NCI-H1048 (cell line): Measurements from ENCODE around the gene OR5D18.
A peak's percentile ranks its signal among the peaks of the same experiment; 100 is the strongest.
"Not testable (repeated sequence)": the region's sequence is repeated elsewhere in the genome, so short reads cannot be mapped to it uniquely, and the experiment has no call there.

ENCODE experiments used
- DNase-seq: peaks from one replicate; lab custom pipeline; 2025; lab: John Stamatoyannopoulos, UW

The OR5D18 gene

DNA sequence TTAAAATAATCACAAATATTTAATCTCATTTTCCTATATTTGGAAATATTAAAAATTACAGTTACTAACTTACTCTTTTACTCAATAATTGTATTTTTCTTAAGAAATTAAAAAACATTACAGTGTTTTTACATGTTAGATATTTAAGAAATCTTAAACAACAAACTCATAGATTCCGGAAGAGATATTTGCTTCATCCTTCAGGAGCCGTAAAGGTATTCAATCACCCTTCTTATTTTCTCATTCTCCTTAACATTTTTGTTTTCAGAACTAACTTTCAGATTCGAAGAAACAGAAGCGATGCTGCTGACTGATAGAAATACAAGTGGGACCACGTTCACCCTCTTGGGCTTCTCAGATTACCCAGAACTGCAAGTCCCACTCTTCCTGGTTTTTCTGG, at the start of gene OR5D18:
OR5D18 (plus strand) TSS at position 301 of the 400 bp plus-strand sequence; CDS start at position 301, 0 bp downstream.
- DNase-seq = no peak

DNA sequence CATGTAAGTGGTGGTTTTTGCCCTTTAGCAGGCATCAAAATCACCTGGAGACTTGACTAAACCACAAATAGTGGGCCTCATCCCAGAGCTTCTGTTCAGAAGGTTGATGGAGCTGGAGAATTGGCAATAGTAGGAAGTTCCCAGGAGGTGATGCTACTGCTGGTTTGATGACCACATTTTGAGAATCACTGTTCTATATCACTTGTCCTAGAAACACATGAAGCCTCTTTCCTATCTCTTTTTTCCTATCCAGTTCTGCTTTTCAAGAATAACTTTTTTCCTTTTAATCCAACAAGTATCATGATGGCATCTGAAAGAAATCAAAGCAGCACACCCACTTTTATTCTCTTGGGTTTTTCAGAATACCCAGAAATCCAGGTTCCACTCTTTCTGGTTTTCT, 46.3 kb upstream of the OR5D18 start, which contains the start of gene OR5D13:
OR5D13 (plus strand) TSS at position 301 of the 400 bp plus-strand sequence; CDS start at position 301, 0 bp downstream.
- no peak for DNase-seq

DNA sequence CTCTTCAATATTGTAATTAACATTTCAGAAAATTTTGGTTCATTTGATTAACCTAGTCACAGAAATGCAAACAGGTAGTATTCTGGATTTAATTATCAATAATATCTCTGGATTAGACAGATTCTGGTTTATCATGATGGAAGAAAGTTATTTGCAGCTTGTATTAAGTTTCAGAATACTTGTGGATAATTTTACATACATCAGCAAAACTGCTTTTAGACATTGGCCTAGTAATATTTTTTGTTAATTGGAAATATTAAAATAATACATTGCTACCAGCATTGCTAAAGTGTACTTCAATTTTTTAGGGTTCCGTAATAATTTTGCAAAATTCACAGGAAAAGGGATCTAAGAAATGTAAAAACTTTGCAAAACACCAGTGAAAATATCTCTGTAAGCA, 27.8 kb upstream of the OR5D18 start:
- DNase-seq = no peak

DNA sequence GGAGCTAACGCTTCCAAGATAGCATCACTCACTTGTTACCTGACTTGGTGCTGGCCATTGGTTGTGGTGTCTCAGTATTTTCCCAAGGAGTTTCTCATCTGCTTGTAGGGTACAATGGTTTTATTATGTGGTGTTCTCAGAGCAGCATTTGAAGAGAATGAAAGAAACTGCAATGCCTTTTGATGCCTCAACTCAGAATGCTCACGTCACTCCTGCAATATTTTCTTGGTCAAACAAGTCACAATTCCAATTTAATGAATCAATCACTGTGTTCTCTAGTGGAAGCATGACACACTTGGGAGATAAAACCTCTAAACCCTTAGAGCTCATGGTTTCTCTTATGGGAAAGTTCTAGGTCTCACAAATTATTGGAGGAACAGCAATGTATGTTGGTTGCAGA, 26.1 kb upstream of the OR5D18 start:
- no peak for DNase-seq

DNA sequence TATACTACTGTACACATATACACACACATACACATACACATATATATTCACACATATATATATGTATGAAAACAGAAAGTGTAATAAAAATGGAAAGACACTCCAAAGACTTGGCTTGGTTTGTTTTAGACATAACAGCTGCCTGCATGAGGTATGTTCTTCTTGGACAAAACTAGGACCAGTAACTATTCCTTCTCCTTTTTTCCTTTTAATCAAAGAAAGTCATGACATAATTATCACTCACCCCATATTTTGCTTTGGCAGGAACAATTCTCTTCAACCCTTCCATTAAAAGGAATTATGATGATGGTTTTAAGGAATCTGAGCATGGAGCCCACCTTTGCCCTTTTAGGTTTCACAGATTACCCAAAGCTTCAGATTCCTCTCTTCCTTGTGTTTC, 24.2 kb upstream of the OR5D18 start, which contains the start of gene OR5D14:
OR5D14 (plus strand) TSS at position 301 of the 400 bp plus-strand sequence; CDS start at position 301, 0 bp downstream.
- DNase-seq = no peak

DNA sequence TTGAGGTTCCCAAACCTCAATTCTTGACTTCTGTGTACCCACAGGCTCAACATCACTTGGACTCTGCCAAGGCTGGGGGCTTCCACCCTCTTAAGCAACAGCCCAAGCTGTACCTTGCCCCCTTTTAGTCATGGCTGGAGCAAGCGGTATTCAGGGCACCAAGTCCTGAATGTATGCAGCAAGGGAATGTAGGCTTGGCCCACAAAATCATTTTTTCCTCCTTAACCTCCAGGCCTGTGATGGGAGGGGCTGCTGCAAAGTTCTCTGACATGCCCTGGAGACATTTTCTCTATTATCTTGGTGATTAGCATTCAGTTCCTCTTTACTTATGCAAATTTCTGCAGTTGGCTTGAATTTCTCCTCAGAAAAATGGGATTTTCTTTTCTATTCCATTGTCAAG, 13.2 kb upstream of the OR5D18 start:
- no peak for DNase-seq

GRCh38 chr11:55811067-55811466, 8.4 kb upstream of the OR5D18 start, which contains the start of gene OR5L1:
Gene OR5L1 (plus strand): TSS chr11:55811367. CDS start chr11:55811467, 100 bp downstream.
- DNase-seq = no peak

DNA sequence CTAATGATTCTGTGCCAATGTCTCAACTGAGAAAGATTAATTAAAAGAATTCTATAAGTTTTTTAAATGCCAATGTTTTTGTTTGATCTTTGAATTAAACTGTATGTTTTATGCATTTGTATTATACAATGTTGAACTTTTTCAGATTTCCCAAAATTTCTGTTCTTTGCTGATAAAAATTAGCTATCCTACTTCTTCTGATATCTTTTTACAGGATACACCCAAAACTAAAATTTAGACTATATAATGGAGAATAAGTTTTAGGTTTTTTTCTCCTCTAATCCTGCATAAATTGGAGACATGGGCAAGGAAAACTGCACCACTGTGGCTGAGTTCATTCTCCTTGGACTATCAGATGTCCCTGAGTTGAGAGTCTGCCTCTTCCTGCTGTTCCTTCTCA, 7.5 kb downstream of the OR5D18 start, which contains the start of gene OR5L2:
OR5L2 (plus strand) TSS at position 301 of the 400 bp plus-strand sequence; CDS start at position 301, 0 bp downstream.
- no peak for DNase-seq

GRCh38 chr11:55838452-55838851, 19.0 kb downstream of the OR5D18 start, which contains the start of gene OR5D16:
Gene OR5D16 (plus strand): TSS chr11:55838752. CDS start chr11:55838752, 0 bp downstream.
- DNase-seq = no peak

- no peak for DNase-seq
Measured at GRCh38 chr11:55847453-55847852, 28.0 kb downstream of the OR5D18 start.

DNA sequence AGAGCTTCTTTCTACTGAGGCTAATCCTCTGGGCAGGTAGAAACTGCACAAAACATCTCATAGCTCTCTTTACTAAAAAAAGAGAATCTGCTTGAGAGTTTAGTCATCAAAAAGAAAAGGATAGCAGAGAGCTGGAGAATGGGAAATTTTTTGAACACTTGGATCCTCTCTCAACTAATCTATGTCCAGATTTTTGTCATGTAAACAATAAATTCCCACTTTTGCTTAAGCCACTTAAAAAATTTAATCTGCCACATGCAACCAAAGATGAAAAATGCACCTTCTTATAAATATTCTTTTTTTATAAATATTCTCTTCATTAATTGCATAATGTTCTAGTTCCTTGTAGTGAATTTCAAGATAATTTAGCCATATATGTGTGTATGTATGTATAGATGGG, 29.6 kb downstream of the OR5D18 start:
- DNase-seq = no peak

DNA sequence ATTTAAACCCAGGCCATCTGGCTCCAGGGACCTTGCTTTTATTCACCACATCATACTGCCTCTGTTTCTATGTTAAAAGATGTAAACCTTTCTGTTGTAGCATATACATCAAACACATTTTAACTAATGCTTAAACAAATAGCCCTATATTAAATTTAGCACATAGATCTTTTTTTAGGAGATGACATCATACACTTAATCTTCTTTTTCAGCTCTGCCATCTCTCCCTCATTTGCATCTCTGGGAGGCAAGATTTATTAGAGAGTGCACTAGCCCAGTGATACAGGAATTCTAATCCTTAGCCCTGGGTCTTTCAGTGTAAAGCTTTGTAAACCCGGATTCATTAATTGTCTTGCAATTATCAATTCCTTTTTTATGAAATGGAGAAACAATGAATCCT, 32.7 kb downstream of the OR5D18 start:
- DNase-seq = peak; percentile 14

- no peak for DNase-seq
Measured at GRCh38 chr11:55854704-55855103, 35.3 kb downstream of the OR5D18 start.

GRCh38 chr11:55867354-55867753, 47.9 kb downstream of the OR5D18 start:
- not testable (repeated sequence) for DNase-seq
